Activated CD4-positive, alpha-beta T cell treated with anti-CD3 and anti-CD28 coated beads, Interleukin-2, amount 50 U/mL, for 16 hours (primary cell): ENCODE data around the gene YWHAH.

Experiments
- DNase-seq: peaks from one replicate; pipeline ENCODE4 v3.0.0-alpha.2; 2020

The YWHAH gene

DNA sequence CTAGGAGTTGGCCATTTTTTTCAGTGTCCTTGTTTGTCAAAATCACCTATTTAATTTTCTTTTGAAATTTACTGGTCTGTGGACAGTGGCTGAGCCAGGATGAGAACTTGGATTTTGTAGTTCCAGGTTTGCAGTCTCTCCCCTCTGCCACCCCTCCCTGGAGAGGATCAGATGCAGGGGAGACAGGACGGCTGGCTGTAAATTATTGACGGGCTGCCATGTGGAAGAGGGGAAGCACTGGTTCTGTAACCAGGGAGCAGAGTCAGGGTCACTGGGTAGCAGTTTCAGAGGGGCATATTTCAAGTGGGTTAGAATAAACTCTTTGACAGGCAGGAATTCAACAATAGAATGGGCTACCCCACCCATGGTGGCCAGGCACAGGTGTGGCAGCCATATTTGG, 20.6 kb upstream of the YWHAH start:
- DNase-seq, result no peak

DNA sequence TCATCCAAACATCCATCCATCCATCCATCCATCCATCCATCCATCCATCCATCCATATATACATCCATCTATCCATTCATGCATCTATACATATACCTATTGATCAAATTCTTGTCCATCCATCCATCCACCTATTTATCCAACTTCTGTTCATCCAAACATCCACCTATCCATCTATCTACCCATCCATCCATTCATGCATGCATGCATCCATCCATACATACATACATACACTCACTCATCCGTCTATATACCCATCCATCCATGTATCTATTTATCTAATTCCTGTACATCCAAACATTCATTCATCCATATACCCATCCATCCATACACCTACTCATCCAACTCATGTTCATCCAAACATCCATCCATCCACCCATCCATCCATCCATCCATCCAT, 19.3 kb upstream of the YWHAH start:
- no peak for DNase-seq

GRCh38 chr22:31926024-31926423, 18.3 kb upstream of the YWHAH start:
- DNase-seq, result no peak

- DNase-seq, result no peak
These were observed 17.4 kb upstream of the YWHAH start for GRCh38 chr22:31926969-31927368.

- no peak for DNase-seq
These were observed 16.8 kb upstream of the YWHAH start for GRCh38 chr22:31927562-31927961.

DNA sequence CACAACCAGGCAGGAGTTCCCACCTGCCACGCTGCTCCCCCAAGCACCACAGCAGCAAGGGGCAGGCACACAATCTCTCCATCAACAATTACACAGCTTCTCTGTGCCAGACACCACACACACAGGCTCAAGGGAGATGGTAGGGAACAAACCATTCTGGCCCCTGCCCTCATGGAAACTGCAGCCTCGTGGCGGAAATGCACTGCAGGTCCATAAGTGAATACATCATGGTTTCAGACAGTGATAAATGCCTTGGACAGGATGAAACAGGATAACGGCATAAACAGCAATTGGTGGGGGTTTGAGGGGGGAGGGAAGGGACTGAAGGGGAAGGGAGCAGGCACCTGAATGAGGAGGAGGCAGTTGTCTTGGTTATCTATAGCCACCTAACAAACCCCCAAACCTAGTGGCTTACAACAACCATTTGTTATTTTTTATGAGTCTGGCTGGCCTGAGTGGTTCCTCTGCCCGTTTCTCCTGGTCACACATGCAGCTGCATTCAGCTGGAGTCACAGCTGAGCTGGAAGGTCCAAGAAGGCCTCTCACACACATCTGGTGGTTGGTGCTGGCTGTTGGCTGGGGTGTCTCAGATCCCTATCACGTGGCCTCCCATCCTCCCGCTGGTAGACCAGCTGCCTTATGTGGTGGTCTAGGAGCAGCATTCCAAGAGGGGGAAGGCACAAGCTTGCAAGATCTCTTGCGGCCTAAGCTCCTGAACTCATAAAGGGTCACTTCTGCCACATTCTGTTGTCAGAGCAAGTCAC, 15.0 kb upstream of the YWHAH start:
- DNase-seq, result no peak

DNA sequence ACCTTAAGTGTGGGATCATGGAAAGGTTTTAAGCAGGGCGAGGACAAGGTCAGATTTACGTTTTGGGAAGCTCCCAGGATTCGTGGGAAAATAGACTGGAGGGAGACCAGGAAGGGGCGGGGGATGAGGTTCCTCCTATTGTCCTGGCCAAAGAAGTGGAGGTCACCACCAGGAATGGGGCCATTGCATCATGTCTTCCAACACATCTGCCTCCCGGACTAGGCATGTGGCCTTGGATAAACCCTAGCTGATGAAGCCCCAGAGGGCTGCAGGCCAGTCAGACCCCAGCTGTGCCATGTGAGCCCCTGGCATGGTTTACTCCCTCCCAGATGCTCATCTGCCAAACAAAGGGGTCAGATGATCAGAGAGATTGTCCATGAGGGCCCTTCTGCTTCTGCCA, 11.5 kb upstream of the YWHAH start:
- no peak for DNase-seq

DNA sequence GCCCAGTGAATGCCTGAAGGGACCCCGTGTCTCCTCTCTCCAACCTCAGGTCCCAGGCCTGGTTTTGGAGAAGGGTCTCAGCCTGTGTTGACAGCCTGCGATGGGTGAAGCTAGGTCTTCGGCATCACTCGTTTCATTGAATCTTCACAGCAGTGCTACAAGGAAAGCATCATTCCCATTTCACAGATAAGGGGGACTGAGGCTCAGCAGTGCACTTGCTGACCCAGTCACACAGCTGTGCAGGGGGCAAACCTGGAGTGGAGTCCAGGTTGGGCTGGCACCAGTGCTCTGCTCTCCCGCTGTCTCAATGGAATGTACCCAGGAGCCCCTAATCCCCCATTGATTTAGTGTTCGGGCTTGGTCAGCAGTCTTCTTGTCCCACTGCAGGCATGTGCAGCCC, 10.9 kb upstream of the YWHAH start:
- no peak for DNase-seq

- no peak for DNase-seq
These were observed 10.4 kb upstream of the YWHAH start for GRCh38 chr22:31933816-31934482.

- DNase-seq, result no peak
These were observed 8.2 kb upstream of the YWHAH start for GRCh38 chr22:31935961-31936635.

DNA sequence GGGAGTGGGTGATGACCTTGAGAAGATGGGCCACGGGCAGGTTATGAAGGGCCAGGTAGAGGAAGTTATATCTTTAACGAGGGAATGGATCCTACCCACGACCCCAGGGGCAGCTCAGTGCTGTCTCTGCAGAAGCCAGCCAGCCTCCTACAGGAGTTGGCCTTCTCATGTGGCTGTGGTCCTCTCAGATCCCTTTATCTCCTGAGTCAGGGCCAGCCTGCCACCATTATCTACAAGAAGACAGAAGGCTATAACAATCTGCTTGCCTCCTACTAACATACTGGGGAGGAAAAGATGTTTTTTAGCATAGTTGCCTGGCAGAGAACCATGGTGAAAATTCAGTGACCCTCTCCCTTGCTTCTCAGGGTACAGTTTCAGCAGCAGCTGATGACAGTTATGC, 7.0 kb upstream of the YWHAH start:
- DNase-seq, result no peak

GRCh38 chr22:31938296-31938695, 6.0 kb upstream of the YWHAH start:
- DNase-seq, result no peak

GRCh38 chr22:31940506-31940905, 3.8 kb upstream of the YWHAH start:
- no peak for DNase-seq

GRCh38 chr22:31942091-31942490, 2.2 kb upstream of the YWHAH start:
- DNase-seq, result no peak

DNA sequence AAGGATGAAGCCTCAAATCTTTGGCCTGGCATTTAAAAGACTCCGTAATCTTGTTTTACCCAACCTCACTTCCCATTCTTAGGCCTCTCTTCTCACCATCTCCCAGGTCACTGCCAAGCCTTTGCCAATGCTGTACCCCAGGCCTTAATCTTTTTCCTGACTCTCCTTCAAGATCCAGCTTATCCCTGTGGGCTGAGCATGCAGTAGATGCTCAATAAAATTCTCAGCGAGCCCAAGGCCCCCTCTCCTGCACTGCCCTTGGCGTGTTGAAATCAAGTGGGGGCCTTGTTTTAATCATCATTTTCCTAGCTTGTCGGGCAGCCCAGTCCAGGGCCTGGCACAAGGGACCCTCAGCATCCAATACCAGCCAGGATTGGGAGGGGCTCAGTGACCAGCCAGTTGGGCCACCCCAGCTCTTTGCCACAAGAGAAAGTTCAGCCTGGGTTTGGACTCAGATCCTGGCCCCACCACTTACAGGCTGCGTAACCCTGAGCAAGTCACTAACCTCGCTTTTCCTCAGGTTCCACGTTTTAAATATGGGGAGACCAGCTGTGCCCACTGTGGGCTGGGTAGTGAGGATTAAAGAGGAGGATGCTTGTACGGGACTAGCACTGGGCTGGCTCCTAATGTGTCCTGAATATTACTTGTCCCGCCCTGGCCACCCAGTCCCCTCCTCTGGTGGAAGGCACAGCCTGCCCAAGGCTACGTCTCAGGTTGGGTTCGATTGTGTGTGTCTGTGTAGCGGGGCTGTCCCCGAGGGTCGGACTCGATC, 943 bp upstream of the YWHAH start:
- no peak for DNase-seq

- peak; percentile 23 for DNase-seq
These were observed 536 bp downstream of the YWHAH start for GRCh38 chr22:31944700-31945442.

DNA sequence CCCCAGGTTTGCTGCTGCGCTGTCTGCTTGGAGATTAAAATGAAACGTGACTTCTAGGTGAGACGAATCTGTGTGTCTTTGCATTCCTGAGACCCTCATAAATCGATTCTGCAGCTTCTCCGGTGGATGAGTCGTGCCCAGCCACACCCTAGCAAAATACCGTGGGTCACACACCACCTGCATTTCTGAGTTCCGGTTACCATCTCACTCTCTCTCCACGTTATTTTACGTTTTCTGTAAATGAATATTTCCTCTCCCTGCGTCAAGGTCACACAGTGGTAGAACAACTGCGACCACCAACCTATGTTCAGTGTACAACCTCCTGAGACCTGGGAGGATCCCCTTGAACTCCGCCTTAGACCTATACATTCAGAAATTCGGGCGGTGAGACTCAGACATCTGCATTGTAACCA, 1.1 kb downstream of the YWHAH start:
- peak; percentile 42 for DNase-seq

- no peak for DNase-seq
These were observed 1.8 kb downstream of the YWHAH start for GRCh38 chr22:31945971-31946680.

GRCh38 chr22:31947296-31947695, 3.0 kb downstream of the YWHAH start:
- peak; percentile 47 for DNase-seq

DNA sequence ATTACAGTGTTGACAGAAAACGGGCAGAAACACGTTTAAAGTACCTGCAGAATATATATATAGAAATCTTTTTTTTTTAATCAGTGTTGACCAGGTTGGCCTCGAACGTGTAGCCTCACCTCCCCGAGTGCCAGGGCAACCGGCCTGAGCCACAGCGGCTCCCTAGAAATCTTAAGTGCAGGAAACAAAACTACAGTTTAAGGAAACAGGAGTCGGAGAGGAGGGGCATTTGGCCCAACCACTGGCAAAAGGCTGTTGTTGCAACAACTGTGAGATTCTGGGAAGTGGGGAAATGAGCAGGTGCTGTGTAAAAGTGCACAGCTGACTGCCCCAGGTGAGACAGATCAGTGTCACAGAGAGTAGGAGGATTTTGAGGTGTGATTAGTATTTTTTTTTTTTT, 3.7 kb downstream of the YWHAH start:
- no peak for DNase-seq

DNA sequence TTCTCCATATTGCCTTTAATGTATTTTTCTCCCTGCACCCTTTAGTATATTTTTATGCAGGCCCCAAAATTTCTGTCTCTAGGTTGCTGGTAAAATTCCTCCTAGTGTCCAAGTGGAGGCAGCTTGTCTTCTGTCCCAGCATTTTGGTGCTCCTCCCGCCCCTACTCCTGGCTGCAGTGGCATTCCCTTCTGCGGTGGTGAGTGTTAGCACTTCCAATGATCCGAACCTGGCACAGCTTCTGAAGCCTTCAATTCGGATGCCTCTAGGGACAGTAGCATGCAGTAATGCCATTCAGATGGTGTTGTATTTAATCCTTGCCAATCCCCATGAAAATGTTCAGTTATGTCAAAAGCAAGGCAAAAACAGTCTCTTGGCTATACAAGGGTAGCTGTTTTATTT, 5.9 kb downstream of the YWHAH start:
- no peak for DNase-seq
